HG02759 (cell line): ENCODE data around the gene PWP1.
A peak's percentile ranks its signal among the peaks of the same experiment; 100 is the strongest.

Experiments used
- ATAC-seq: cut with Tn5 transposase; IDR thresholded peaks from one replicate; pipeline ENCODE4 v1.9.1; 2021; ENCODE audit warnings: mild to moderate bottlenecking, moderate library complexity; ENCODE audit not compliant: unreplicated experiment

The PWP1 gene

GRCh38 chr12:107732365-107732764 is 46.8 kb downstream of the PWP1 start:
- no peak for ATAC-seq

- ATAC-seq, result no peak
Measured at GRCh38 chr12:107734139-107734538, 48.5 kb downstream of the PWP1 start.

- ATAC-seq, result no peak
Measured at GRCh38 chr12:107735763-107736162, 50.2 kb downstream of the PWP1 start.

- peak; percentile 96 for ATAC-seq
Measured at GRCh38 chr12:107736914-107737313, 51.3 kb downstream of the PWP1 start.

GRCh38 chr12:107748472-107748871 is 62.9 kb downstream of the PWP1 start:
- no peak for ATAC-seq

GRCh38 chr12:107749083-107749482 is 63.5 kb downstream of the PWP1 start:
- no peak for ATAC-seq

GRCh38 chr12:107759410-107759809 is 73.8 kb downstream of the PWP1 start:
- no peak for ATAC-seq

- peak; percentile 29 for ATAC-seq
Measured at GRCh38 chr12:107760207-107760808, 74.7 kb downstream of the PWP1 start.

GRCh38 chr12:107760809-107761501 is 75.4 kb downstream of the PWP1 start, which contains the start of gene PRDM4:
Gene PRDM4, minus strand, starts transcription at chr12:107761137. Its CDS starts 622 bp downstream, at chr12:107760515.
- peak; percentile 94 for ATAC-seq

GRCh38 chr12:107761502-107761904 is 75.9 kb downstream of the PWP1 start:
- ATAC-seq, result no peak
